Effector memory CD4-positive, alpha-beta T cell (primary cell): ENCODE results near the gene OR2V2.
"Not testable (repeated sequence)": the region's sequence is repeated elsewhere in the genome, so short reads cannot be mapped to it uniquely, and the experiment has no call there.

Experiments used
- DNase-seq, 3 donors: peaks; one replicate each; pipeline ENCODE4 v3.0.0-alpha.2; 2020
- H3K27ac ChIP-seq: 2 replicates; pipeline ENCODE4 v1.7.0; 2013; ENCODE audit warnings: mild to moderate bottlenecking, low read length, moderate library complexity; ENCODE audit not compliant: insufficient read depth, poor library complexity, severe bottlenecking
- H3K27me3 ChIP-seq: replicated peaks from 2 replicates; pipeline ENCODE4 v1.7.0; 2013; ENCODE audit warnings: mild to moderate bottlenecking, low read length; ENCODE audit not compliant: insufficient read depth, control insufficient read depth, poor library complexity, severe bottlenecking
- H3K36me3 ChIP-seq: 2 replicates; pipeline ENCODE4 v1.7.0; 2013; ENCODE audit warnings: mild to moderate bottlenecking, low read length, moderate library complexity; ENCODE audit not compliant: control insufficient read depth, insufficient read depth
- H3K4me1 ChIP-seq: 2 replicates; pipeline ENCODE4 v1.7.0; 2013; ENCODE audit warnings: low read length, mild to moderate bottlenecking; ENCODE audit not compliant: control insufficient read depth, insufficient read depth, poor library complexity, severe bottlenecking
- H3K4me3 ChIP-seq: 2 replicates; pipeline ENCODE4 v1.7.0; 2013; ENCODE audit warnings: low read length, low read depth, mild to moderate bottlenecking; ENCODE audit not compliant: insufficient read depth, poor library complexity, severe bottlenecking
- H3K9me3 ChIP-seq: 2 replicates; pipeline ENCODE4 v1.7.0; 2013; ENCODE audit warnings: mild to moderate bottlenecking, low read length, moderate library complexity; ENCODE audit not compliant: control insufficient read depth

The OR2V2 gene

DNA sequence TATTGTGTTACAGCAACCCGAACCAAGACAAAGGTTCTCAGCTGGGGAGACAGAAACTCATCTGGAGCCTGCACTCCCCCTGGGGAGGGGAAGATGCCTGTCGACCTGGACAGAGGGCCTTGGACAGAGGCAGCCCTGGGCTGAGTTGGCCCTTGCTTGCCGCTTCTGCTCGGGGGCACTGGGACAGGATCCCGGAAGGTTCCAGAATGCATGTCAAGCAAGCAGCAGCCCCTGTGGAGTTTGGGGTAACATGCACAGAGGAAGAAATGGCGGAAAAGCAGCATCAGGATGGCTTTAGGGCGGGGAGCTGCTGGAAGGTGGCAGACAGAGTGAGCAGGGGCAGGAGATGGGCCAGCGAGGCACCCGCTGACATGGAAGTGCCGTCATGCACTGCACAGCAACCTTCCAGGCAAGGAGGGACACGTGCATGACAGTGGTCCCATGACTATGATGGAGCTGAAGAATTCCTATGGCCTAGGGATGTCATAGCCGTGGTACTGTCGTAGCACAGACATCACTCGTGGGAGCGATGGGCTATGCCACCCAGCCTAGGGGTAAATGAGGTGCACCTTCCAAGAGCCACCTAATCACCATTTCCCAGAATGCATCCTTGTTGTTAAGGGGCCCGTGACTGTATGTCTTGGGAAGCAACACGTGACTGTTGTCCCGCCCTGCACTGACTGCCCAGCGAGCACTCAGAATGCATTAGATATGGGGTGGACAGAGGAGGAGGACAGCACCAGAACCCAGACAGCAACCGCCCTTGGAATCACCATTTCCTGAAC lies 42.6 kb upstream of the OR2V2 start:
- H3K9me3 ChIP-seq, DNase-seq, H3K36me3 ChIP-seq, H3K27ac ChIP-seq, H3K4me3 ChIP-seq, H3K4me1 ChIP-seq: not testable (repeated sequence)
- peaks cover 15% of the 10 kb centered on the region for H3K27me3 ChIP-seq

DNA sequence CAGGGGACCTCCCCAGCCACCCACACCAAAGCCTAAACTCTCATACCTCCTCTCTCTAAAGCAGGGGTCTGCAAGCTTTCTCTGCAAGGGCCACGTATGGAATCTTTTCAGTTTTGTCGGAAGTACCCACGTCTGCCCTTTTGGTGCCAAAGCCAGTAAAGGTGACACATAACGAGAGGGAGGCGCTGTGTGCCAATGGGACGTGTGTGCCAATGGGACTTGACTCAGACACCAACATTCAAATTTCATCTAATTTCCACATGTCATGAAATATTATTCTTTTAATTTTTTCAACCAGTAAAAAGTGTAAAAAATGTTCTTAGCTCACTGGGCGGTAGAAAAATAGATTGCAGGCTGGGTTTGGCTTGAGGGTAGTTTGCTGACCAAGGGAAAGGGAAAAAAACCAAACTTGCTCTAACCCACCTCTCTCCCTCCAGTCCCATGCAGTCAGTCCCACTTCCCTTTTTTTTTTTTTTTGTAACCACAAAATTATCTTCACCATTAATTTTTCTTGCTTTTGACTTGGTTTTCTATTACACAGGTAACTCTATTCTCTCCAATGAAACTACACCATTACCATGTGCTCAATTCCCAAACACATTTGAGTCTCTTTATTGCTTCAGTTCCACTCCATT lies 41.9 kb upstream of the OR2V2 start:
- DNase-seq = no peak
- H3K4me3 ChIP-seq = no peak overlapping the region
- peaks cover 10% of the 10 kb centered on the region for H3K27me3 ChIP-seq
- no peak overlapping the region for H3K27ac ChIP-seq
- peaks cover 4% of the 10 kb centered on the region for H3K4me1 ChIP-seq
- no peaks in the 10 kb centered on the region for H3K36me3 ChIP-seq
- no peaks in the 10 kb centered on the region for H3K9me3 ChIP-seq

DNA sequence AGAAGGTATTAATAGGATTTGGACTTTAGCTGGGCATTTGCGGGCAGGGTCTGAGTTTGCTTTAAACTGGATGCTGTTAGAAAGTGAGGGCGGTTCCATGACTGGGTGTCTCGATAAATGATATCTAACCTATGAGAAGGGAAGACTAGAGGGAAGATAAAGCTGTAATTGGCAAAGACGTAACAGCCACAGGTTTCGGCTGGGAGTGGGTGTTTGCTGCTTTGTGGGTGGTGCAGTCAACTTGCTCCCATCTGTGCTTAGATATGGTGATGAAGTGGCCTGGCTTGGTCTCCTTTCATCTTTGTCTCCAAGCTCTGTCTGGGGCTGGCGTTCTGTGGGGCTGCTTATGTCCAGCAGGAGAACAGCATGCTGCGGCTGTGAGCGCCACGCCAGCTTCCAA lies 39.7 kb upstream of the OR2V2 start:
- no peaks in the 10 kb centered on the region for H3K36me3 ChIP-seq
- peaks cover 19% of the 10 kb centered on the region for H3K27me3 ChIP-seq
- H3K27ac ChIP-seq = no peak overlapping the region
- H3K9me3 ChIP-seq = no peaks in the 10 kb centered on the region
- H3K4me3 ChIP-seq = no peak overlapping the region
- DNase-seq = no peak
- H3K4me1 ChIP-seq = peaks cover 4% of the 10 kb centered on the region

DNA sequence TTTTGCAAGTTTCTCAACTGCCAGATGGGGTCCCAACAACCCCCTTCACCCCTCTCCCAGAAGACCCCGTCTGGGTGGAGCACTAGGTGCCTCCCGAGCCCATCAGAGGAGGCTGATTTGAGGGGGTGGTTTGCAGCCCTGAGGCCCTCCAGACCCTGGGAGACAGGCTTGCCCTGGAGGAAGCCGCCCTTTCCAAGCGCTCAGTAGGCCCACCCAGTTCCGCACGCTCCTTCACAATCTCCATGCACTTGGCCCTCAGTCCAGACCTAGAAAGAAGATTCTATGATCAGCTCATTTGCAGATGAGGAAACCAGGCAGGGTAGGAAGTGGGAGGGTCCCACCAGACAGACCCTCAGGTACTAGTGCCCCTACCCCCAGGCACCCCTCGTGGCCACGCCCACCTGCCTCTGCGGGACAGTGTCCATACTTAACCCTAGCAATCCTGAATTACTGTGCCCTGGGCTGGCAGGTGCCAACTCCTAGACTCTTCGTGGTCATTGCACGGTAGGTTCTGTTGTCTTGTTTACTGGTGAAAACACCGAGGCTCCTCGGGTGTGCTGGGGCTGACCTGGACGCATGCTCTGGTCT lies 38.7 kb upstream of the OR2V2 start:
- Histone ChIP-seq H3K9me3 (no peaks in the 10 kb centered on the region), H3K27ac (no peak overlapping the region), H3K4me3 (no peak overlapping the region), H3K36me3 (no peaks in the 10 kb centered on the region), H3K4me1 (peaks cover 4% of the 10 kb centered on the region), H3K27me3 (peaks cover 19% of the 10 kb centered on the region)
- DNase-seq = no peak

DNA sequence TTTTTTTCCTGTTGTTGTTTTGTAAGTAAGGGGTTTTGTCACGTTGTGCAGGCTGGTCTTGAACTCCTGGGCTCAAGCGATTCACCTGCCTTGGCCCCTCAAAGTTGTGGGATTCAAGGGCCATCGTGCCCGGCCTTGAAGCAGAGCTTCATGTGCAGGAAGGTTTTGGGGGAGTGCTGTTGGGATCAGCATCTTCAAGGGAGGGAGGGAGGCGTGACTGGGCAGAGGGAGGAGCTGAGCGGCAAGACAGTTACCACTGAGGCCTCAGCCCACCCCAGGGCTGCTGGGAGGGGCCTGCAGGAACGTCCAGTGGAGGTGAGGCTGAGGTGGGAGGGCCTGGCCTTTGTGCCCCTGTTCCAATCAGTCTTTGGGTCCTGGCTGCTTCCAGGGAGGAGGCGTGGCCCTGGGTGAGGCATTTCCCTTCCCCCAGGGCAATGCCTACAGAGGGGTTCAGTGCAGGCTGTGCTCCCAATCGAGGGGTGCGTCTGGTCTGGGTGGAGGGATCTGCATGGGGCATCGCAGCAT lies 37.8 kb upstream of the OR2V2 start:
- Histone ChIP-seq H3K4me1 (no peaks in the 10 kb centered on the region), H3K27me3 (peaks cover 21% of the 10 kb centered on the region), H3K27ac (no peak overlapping the region)

DNA sequence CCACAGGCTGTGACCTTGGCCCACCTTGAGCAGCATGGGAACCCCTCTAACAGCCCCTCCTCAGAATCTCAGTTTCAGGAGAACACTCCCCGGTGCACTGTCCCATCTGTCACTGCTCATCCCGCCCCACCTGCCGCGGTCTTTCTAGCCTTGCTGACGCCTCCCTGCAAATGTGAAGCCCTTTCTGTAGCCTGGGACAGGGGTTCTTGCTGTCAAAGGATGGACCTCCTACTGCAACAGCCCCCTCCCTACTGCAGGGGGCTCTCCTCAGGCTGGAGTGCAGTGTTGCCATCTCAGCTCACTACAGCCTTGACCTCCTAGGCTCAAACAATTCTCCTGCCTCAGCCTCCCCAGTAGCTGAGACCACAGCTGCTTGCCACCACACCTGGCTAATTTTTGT lies 36.4 kb upstream of the OR2V2 start:
- DNase-seq = no peak
- Histone ChIP-seq H3K27me3 (peaks cover 35% of the 10 kb centered on the region), H3K9me3 (no peaks in the 10 kb centered on the region), H3K4me1 (no peaks in the 10 kb centered on the region), H3K36me3 (no peaks in the 10 kb centered on the region), H3K27ac (no peak overlapping the region), H3K4me3 (no peak overlapping the region)

More for the DNA sequence above, 37.8 kb upstream of the OR2V2 start:
- H3K4me3 ChIP-seq = no peak overlapping the region
- DNase-seq = no peak
- H3K36me3 ChIP-seq = no peaks in the 10 kb centered on the region
- H3K9me3 ChIP-seq = no peaks in the 10 kb centered on the region

DNA sequence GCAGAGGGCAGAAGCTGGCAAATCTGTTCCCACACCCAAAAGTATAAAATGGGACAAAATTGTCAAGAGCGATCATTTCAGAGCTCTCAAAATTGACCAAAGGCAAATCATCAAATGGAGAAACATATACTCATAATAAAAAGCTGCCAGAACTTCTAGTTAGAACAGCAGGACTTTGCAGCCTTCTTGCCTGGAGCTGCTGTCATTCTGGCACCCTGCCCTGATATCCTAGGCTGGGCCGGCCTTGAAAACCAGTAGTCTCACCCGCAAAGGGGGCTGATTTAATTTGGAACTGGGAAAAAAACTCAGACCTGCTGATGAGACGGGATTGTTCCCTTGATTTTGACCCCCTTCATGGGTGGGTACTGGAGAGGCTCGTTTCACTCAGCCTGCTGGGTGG lies 34.9 kb upstream of the OR2V2 start:
- Histone ChIP-seq H3K27ac (no peak overlapping the region), H3K9me3 (no peaks in the 10 kb centered on the region), H3K4me1 (no peaks in the 10 kb centered on the region), H3K36me3 (no peaks in the 10 kb centered on the region), H3K27me3 (peaks cover 40% of the 10 kb centered on the region), H3K4me3 (no peak overlapping the region)
- no peak for DNase-seq

DNA sequence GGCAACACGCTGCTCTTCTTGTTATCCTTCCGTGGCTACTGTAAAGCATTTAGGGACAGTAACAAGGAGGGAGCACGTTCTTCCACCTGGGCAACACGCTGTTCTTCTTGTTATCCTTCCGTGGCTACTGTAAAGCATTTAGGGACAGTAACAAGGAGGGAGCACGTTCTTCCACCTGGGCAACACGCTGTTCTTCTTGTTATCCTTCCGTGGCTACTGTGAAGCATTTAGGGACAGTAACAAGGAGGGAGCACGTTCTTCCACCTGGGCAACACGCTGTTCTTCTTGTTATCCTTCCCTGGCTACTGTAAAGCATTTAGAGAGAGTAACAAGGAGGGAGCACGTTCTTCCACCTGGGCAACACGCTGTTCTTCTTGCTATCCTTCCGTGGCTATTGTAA lies 33.8 kb upstream of the OR2V2 start:
- not testable (repeated sequence) for H3K36me3 ChIP-seq, H3K9me3 ChIP-seq, H3K4me1 ChIP-seq, DNase-seq, H3K4me3 ChIP-seq, H3K27ac ChIP-seq
- H3K27me3 ChIP-seq = peaks cover 37% of the 10 kb centered on the region

DNA sequence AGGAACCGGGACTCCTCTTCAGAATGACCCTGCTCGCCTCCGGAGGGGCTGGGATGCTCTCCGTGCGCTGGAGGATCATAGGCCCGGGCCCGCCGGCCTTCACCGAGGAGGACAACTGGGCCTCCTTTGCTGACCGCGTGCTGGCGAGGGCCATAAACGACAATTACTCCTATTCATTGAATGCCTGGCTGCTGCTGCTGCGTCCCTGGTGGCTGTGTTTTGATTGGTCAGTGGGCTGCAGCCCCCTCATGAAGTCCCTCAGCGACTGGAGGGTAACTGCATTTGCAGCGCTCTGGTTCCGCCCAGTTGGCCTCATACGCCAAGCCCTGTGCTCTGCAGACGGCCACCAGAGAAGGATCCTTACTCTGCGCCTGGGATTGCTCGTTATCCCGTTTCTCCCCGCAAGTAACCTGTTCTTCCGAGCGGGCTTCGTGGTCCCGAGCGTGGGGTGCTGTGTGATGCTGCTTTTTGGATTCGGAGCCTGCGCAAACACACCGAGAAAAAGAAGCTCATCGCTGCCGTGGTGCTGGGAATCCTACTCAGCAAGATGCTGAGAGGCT lies 33.0 kb upstream of the OR2V2 start:
- peaks cover 37% of the 10 kb centered on the region for H3K27me3 ChIP-seq
- no peak overlapping the region for H3K4me3 ChIP-seq
- H3K27ac ChIP-seq = no peak overlapping the region
- DNase-seq = no peak
- no peaks in the 10 kb centered on the region for H3K36me3 ChIP-seq
- H3K4me1 ChIP-seq = no peaks in the 10 kb centered on the region
- no peaks in the 10 kb centered on the region for H3K9me3 ChIP-seq
